Type B pancreatic cell (in vitro differentiated cells): ENCODE results near the gene NGEF. TPM values are rescaled to one million over a fixed set of nuclear protein-coding genes. Genes with fewer than 3 reads are reported as not detected.

Experiments
- DNase-seq: peaks from one replicate; pipeline ENCODE4 v3.0.0; 2021; ENCODE audit warnings: mixed read lengths; ENCODE audit not compliant: unreplicated experiment; ENCODE audit errors: extremely low spot score
- H3K27ac Mint-ChIP-seq: 2 replicates; pipeline ENCODE4 v1.8.0; 2021; ENCODE audit warnings: mild to moderate bottlenecking, mixed read lengths
- H3K27me3 Mint-ChIP-seq: 2 replicates; pipeline ENCODE4 v1.8.0; 2021; ENCODE audit warnings: mixed read lengths
- H3K36me3 Mint-ChIP-seq: 2 replicates; pipeline ENCODE4 v1.8.0; 2021; ENCODE audit warnings: mixed read lengths
- H3K4me1 Mint-ChIP-seq: one replicate; pipeline ENCODE4 v1.8.0; 2021; ENCODE audit warnings: mixed read lengths; ENCODE audit not compliant: unreplicated experiment
- H3K4me3 Mint-ChIP-seq: 2 replicates; pipeline ENCODE4 v1.8.0; 2021; ENCODE audit warnings: mild to moderate bottlenecking, mixed read lengths
- H3K9me3 Mint-ChIP-seq: 2 replicates; pipeline ENCODE4 v1.8.0; 2021; ENCODE audit warnings: mixed read lengths
- total RNA-seq: library from RNA; stranded (reverse); gene quantifications from 2 replicates; pipeline ENCODE4 v1.2.1, GENCODE V29; 2021; ENCODE audit warnings: low replicate concordance
- TF ChIP-seq, protein P1 (sequence below): fragments of 200-600 bp; sonication (generic); conservative IDR thresholded peaks from 2 replicates; pipeline ENCODE4 v1.5.0; 2021; ENCODE audit warnings: antibody characterized with exemption, mild to moderate bottlenecking

NGEF gene
- total RNA-seq, 1 donor from 2014 or later, result 20.7 TPM

DNA sequence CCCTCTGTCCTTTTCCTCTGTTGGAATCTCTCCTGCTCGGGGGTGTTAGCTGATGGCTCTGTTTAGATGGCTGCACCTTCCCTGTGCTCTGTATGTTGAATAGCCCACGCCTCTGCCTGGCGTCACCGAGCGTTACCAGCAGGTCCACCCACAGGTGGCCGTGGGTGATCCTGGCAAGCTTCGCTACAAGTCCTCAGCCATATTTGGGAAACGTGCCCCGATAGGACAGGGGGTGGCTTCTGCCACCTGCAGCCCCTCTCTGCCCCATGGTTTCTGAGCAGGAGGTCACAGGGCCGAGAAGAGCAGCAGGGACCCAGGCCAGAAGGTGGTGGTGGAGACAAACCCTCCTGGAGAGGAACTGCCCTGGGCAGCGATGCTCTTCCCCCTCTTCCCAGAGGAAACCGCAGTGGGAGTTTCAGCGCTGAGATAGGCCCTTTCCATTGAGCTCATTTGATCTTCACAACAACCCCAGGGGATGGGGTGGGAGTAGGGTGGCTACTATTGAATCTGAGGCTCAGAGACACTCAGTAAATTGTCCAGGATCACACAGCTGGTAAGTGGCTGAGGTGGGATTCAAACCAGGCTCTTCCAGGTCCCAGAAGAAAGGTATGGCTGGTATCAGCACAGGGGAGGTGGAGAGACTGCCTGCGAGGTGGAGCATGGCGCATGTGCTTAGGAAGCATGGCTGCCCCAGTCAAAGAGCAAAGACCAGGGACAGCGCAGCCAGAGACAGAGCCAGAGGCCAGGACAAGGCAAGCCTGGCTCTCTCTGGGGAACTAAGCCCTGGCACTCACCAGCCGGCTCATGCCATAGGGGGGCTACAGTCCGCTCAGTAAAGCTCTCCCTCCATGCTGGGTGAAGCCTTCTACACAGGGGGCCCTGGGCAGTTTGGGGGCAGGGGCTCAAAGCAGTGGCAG lies 15.0 kb downstream of the NGEF start:
- H3K4me1 Mint-ChIP-seq, result no peaks in the 10 kb centered on the region
- peak; percentile 49 for DNase-seq
- no peak overlapping the region for H3K27ac Mint-ChIP-seq
- peaks cover 7% of the 10 kb centered on the region for H3K9me3 Mint-ChIP-seq
- TF ChIP-seq, protein P1, sequence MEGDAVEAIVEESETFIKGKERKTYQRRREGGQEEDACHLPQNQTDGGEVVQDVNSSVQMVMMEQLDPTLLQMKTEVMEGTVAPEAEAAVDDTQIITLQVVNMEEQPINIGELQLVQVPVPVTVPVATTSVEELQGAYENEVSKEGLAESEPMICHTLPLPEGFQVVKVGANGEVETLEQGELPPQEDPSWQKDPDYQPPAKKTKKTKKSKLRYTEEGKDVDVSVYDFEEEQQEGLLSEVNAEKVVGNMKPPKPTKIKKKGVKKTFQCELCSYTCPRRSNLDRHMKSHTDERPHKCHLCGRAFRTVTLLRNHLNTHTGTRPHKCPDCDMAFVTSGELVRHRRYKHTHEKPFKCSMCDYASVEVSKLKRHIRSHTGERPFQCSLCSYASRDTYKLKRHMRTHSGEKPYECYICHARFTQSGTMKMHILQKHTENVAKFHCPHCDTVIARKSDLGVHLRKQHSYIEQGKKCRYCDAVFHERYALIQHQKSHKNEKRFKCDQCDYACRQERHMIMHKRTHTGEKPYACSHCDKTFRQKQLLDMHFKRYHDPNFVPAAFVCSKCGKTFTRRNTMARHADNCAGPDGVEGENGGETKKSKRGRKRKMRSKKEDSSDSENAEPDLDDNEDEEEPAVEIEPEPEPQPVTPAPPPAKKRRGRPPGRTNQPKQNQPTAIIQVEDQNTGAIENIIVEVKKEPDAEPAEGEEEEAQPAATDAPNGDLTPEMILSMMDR, result no peak
- H3K27me3 Mint-ChIP-seq, result no peaks in the 10 kb centered on the region
- H3K36me3 Mint-ChIP-seq, result no peaks in the 10 kb centered on the region
- H3K4me3 Mint-ChIP-seq, result no peak overlapping the region

DNA sequence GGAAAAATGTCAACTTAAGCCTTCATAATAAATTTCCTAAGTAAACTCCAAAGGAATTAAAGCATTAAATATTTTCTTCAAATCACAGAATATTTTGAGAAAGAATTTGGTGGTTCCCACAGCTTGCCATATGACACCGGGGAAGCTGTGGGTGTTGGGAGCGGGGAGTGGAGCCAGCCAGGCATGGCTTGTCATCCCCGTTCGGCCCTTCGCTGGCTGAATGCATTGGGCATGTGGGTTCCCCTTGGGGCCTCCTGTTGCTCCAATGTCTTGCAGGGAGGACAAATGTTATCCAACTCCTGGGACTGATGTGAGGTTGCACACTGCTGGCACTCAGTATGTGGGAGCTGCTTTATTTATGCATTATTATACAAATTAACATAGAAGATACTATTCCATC lies 18.6 kb downstream of the NGEF start:
- Mint-ChIP-seq H3K9me3 (peaks cover 7% of the 10 kb centered on the region), H3K4me1 (no peaks in the 10 kb centered on the region), H3K36me3 (no peaks in the 10 kb centered on the region), H3K27me3 (peaks cover 4% of the 10 kb centered on the region), H3K4me3 (no peak overlapping the region), H3K27ac (no peak overlapping the region)
- TF ChIP-seq, protein P1, result no peak
- DNase-seq, result peak; percentile 39

DNA sequence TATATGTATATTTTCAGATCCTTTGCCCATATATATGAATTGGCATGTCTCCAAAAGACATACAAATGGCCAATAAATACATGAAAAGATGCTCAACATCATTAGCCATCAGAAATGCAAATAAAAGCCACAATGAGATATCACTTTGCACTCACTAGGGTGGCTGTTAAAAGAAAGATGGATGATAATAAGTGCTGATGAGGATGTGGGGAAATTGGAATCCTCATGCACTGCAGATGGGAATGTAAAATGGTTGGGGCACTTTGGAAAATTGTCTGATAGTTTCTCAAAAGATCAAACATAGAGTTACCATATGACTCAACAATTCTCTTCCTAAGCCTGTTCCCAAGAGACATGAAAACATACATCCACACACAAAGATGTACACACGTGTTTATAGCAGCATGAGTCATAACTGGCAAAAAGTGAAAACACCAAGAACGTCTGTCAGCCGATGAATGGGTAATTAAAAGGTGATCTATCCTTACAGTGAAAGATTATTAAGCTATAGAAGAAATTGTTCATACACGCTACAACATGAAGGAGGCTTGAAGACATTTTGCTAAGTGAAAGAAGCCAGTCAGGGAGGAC lies 19.7 kb downstream of the NGEF start:
- no peak for DNase-seq
- H3K36me3 Mint-ChIP-seq, result no peaks in the 10 kb centered on the region
- no peaks in the 10 kb centered on the region for H3K4me1 Mint-ChIP-seq
- H3K27me3 Mint-ChIP-seq, result peaks cover 4% of the 10 kb centered on the region
- TF ChIP-seq, protein P1, result no peak
- peaks cover 7% of the 10 kb centered on the region for H3K9me3 Mint-ChIP-seq
- no peak overlapping the region for H3K4me3 Mint-ChIP-seq
- no peak overlapping the region for H3K27ac Mint-ChIP-seq

DNA sequence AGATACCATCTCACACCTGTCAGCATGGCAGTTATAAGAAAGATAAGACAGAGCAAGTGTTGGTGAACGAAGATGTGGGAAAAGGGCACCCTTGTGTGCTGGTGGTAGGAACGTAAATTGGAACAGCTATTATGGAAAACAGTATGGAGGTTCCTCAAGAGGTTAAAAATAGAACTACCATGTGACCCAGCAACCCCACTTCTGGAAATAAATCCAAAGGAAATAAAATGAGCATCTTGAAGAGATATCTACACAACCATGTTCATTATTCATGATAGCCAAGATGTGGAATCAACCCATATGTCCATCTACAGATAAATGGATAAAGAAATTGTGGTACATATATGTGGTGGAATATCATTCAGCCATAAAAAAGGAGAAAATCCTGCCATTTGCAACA lies 26.9 kb downstream of the NGEF start:
- TF ChIP-seq, protein P1, result no peak
- H3K36me3 Mint-ChIP-seq, result no peaks in the 10 kb centered on the region
- H3K4me1 Mint-ChIP-seq, result peaks cover 16% of the 10 kb centered on the region
- peaks cover 7% of the 10 kb centered on the region for H3K27me3 Mint-ChIP-seq
- H3K9me3 Mint-ChIP-seq, result no peaks in the 10 kb centered on the region
- no peak overlapping the region for H3K4me3 Mint-ChIP-seq
- DNase-seq, result no peak
- H3K27ac Mint-ChIP-seq, result no peak overlapping the region

DNA sequence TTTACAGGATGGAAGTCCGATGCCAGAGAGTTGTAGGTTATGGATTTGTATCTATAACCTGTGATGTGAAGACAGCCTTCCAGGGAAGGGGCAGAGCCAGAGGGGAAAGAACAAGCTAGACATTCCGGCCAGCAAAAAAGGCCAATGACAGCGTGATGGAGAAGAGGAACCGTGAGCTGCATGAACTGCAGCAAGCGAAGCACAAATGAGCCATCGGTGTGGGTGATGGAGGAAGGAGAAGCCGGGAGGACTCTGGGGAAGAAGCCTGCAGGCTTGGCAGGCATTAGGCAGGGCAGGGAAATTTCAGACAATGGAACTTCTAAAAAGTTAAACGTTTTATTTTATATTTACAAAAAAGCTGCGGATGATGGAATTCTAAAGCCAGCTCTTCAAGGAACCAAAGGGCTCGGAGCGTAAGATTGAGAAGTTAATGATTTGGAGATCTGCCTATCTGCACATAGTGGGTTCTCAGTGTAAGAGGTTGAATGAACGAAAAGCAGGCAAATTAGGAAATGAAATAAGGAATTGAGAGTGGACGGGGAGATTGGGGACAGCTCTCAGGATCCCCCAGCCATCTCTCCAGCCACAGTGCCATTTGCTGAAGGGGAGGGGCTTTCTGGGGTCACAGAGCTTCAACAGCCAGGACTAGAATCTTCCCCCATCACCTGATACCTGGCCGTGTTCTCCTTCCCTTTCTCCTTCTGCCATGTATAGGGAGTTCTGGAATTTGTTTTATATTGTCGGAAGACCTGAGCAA lies 28.4 kb downstream of the NGEF start:
- TF ChIP-seq, protein P1, result no peak
- Mint-ChIP-seq H3K36me3 (no peaks in the 10 kb centered on the region), H3K27ac (no peak overlapping the region), H3K4me3 (no peak overlapping the region), H3K27me3 (peaks cover 3% of the 10 kb centered on the region), H3K4me1 (peaks cover 21% of the 10 kb centered on the region), H3K9me3 (no peaks in the 10 kb centered on the region)
- peak; percentile 31 for DNase-seq
